Measurements from ENCODE around the gene LY6G5C. TPM values are rescaled to one million over a fixed set of nuclear protein-coding genes. Genes with fewer than 3 reads are reported as not detected.

Gene LY6G5C
- total RNA-seq, 1 experiment from 2014 or later, result 0.30 TPM

DNA sequence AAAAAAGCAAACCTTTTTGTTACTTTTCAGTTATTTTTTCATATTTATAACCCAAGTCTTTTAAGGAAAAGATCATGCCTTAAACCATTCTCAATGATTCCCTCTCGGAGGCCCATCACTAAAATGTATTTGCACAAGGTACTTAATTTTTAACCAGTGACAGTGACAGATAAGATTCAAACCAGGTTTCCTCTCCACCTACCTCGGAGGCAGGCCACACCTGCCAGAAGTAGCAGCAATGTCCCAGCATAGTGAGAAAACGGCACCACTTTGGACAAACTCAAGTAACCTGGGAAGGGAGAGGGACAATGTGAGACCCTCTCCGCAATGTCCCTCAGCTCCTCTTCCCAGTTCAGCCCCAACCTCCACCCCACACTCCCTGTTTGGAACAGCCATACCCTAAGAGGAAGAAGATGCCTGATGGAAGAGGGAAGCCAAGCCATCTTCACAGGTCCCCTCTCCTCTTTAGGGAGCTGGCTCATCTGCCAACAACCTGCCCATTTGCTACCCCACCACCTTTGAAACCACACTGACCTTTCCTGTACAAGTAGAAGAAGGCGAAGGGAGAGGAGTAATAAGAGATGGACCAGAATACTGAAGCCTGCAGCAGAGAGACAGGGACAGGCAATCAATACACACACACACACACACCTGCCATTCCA is 20.0 kb upstream of the LY6G5C start:
- no peak for DNase-seq (ENCODE audit: low read depth)
- in situ Hi-C loops (cut with HindIII; ENCODE audit: low pct_unique_long_range_greater_than_20kb, low sequenced_read_pairs), result no loop called here

DNA sequence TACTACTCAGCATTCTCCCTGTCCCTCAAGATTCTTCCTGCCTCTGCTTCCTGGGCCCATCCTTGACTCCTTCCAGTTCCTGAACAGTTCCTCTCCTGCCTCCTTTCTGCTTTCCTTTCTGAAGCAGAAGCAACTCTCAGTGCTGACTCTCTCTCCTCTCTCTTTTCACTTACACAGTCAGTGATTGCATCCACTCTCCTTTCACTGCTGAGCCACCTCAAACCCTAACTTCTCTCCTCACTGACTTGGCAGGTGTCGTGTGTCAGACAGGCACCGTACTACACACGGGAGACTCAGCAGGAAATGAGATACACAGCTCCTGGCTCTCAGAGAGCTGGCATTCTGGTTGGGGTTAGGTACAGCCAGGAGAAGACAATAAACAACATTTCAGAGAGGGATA is 16.7 kb upstream of the LY6G5C start:
- in situ Hi-C loops (cut with HindIII; ENCODE audit: low pct_unique_long_range_greater_than_20kb, low sequenced_read_pairs), result no loop called here
- DNase-seq (ENCODE audit: low read depth), result no peak

DNA sequence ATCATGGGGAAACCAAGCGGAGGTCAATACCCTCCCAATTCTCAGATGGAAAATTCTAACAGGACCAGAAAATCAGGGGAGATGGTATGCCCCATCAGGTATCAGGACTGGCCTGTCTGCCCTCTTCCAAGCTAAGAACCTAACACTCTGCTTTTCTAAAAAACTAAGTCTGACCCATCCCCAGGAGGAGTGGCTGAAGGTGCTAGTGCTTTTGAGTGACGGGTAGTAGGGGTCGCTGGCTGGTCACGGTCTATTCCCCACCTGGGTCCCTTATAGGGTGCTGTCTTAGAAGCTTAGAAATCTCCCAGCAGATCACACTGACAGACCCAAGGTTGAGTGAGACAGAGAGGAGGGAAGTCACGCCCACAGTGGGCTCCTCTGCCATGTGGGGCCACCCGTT is 12.7 kb upstream of the LY6G5C start:
- DNase-seq (ENCODE audit: low read depth), result no peak
- in situ Hi-C loops (cut with HindIII; ENCODE audit: low pct_unique_long_range_greater_than_20kb, low sequenced_read_pairs), result no loop called here

DNA sequence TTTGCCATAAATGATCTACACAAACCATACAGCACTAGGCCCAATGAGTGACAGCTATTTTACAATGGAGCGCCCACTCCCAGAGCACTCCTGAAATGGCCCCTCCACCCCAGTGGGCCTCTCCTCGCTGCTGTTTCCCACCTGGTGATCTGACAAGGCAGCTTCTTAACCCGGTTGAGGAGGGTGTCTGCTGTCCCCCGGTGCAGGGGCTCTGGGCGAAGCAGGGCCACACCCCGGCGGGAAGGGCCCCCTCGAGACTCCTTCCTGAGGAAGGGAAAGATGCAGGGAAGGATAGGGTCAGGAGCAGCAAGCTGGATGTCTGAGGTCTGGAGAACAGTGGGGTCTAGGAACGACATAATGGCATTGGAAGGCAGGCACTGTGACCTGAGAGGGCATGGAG is 12.0 kb upstream of the LY6G5C start:
- no peak for DNase-seq (ENCODE audit: low read depth)
- in situ Hi-C loops (cut with HindIII; ENCODE audit: low pct_unique_long_range_greater_than_20kb, low sequenced_read_pairs), result no loop called here

DNA sequence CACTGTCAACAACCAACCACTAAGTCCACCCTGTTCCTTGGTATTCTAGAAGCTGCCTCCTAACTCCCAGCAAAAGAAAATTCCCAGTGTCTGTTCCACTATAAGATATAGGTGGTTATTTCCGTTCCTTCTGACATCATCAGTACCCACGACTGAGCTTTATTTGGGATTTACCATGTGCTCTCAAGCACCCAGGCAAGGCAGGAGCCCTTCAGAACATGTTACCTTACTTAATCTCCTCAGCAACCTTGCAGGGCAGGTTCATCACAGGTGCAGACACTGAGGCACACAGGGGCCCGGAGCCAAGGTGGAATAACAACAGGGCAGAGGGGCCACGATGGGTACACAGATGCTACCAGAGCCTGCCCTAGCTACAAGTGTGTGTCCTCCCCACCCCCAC is 11.5 kb upstream of the LY6G5C start:
- in situ Hi-C loops (cut with HindIII; ENCODE audit: low pct_unique_long_range_greater_than_20kb, low sequenced_read_pairs), result no loop called here
- no peak for DNase-seq (ENCODE audit: low read depth)

DNA sequence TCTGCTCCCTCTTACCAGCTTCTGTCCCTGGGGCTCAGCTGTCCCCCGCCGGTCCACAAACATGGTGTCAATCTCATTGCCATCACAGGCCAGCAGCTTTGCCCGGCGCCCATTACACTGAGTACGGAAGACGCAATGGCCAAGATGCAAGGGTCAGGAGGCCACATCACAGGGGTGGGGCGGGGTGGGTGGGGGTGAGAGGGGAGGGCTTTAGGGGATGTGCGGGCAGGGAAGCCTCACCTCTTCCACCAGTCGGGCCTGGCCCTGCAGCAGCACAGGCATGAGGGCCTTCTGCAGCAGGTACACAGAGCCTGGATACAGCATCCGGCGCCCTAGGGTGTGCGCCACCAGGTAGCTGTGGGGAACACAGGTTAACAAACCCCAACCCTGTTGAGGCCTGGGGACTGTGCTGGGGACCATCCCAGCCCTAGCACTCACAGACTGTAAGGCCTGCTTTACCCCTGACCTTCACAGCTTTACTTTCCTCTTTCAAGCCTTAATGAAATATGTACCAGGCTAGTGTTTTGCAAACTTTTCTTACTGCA is 10.8 kb upstream of the LY6G5C start:
- in situ Hi-C loops (cut with HindIII; ENCODE audit: low pct_unique_long_range_greater_than_20kb, low sequenced_read_pairs), result no loop called here
- DNase-seq (ENCODE audit: low read depth), result no peak

DNA sequence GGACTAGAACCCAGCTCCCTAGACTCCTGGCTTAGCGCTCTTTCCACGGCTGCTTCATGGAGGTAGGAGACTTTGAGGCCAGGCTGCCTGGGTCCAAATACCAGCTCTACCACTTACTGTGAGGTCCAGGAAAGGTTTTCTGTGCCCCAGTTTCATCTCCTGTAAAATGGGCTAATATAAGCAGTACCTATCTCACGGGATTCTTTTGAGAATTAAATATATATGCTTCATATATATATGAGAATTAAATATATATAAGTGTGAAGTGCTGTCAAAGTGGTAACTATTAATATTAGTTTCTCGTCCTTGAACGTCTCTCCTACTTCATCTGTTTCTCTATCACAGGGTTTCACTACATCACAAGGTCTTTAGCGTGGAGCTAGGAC is 10.2 kb upstream of the LY6G5C start:
- in situ Hi-C loops (cut with HindIII; ENCODE audit: low pct_unique_long_range_greater_than_20kb, low sequenced_read_pairs), result no loop called here
- DNase-seq (ENCODE audit: low read depth), result no peak

DNA sequence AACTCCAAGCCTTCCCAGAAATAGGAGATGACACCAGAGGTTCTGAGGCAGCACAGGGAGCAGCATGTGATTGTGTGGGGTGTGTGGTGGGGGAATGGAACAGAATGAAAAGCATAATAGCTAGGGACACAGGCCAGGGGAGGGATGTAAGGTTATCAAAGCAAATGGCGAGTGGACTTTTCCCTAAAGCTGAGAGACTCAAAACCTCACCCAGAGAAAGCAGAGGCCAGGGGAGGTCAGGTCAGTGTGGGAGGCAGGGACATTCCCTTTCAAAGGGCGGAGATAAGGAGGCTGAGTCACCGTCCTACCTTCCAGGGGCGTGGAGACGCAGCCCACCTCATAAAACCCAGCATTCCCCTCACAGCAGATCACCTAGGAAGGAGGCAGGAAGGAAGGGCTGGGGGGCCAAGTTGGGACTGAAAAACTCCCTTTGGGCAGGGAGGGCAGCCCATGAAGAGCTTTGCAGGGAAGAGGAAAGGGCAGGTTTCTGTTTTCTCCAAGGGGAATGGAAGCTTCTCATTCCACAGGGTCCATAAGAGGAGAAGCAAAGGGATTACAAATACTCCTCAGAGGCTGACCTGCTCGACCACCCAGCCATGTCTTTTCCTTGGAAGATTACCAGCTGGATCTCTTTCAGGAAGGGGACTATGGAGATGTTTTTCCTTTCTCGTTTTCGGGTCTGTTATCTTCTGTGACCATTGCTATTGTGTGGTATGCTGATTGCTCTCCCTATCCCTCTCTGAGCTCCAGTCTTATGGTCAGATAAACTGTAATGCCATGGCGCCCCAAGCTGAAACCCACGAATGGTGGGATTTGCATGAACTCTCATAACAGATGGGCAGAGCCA is 9.6 kb upstream of the LY6G5C start:
- in situ Hi-C loops (cut with HindIII; ENCODE audit: low pct_unique_long_range_greater_than_20kb, low sequenced_read_pairs), result no loop called here
- no peak for DNase-seq (ENCODE audit: low read depth)

DNA sequence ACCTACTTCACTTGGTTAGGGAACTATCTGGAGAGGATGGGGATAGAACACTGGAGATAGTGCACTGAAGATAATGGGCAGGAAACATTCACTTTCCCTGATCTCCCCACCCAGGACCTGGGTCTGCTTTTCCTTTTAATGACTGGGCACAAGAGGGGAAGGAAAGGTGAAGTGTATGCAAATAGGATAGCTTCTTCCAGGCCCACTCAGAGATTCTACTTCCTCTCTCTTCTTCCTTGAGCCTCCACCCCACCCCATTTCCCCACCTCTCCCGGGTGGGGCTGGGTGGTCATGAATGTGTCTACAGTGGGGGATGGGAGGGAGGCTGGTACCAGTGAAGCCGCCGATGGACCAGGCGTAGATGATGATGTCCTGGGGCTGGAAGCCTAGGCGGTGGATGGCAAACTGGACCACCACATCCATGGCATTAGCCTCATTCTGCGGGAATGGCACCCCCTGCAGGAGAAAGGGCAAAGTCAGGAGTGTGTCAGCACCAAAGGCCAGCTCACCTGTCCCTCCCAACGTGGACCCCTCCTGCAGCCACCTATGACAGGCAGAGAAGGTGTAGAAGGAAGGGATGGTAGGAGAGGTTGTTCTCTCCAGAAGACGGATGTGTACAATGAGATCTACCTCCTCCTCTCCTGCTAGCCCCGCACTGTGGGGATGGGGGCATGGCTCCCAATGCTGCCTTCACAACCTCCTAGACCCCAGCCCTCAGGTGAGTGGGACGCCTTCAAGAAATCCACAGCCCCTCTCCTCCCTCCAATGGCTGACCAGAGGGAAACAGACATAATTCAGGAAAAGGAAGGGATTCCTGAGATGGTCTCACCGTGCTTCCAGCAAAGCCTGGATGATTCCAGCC is 8.6 kb upstream of the LY6G5C start:
- in situ Hi-C loops (cut with HindIII; ENCODE audit: low pct_unique_long_range_greater_than_20kb, low sequenced_read_pairs), result no loop called here
- DNase-seq (ENCODE audit: low read depth), result no peak

DNA sequence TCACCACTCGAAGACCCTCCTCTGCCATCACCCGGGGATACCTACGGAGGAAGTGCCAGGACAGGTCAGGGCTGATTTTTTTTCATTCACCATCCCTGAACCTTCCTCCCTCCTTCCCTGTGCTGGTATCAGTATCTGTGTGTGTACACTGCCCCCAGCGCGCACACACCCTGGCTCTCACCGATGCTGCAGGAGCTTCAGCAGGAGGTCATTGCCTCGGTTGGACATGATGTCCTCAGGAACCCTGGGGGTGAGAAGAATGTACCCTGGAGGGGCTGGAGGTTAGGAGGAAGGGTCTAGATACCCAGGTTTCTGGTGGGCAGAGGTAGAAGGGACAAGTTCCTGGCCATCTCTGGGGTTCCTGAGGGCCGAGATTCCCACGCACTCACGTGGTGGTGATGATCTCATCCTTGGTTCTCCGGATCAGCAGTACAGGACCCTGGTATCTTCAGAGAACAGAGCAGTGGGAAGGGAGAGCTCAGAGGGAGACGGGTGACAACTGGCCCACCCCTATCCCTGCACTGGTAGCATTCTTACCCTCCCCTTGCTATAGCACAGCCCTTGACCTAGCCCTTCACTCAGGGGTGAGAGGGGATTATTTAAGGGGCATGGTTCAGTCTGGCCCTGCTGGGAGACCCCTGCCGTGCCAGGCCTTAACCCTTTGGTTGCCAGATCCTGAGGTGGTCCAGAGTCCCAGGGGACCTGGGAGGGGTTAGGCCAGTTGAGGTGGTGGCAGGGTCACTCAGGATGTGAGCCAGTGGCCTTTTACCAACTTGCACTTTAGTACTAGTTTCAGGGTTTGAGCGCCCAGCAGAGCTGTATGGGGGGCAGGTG is 7.2 kb upstream of the LY6G5C start:
- no peak for DNase-seq (ENCODE audit: low read depth)
- in situ Hi-C loops (cut with HindIII; ENCODE audit: low pct_unique_long_range_greater_than_20kb, low sequenced_read_pairs), result no loop called here

DNA sequence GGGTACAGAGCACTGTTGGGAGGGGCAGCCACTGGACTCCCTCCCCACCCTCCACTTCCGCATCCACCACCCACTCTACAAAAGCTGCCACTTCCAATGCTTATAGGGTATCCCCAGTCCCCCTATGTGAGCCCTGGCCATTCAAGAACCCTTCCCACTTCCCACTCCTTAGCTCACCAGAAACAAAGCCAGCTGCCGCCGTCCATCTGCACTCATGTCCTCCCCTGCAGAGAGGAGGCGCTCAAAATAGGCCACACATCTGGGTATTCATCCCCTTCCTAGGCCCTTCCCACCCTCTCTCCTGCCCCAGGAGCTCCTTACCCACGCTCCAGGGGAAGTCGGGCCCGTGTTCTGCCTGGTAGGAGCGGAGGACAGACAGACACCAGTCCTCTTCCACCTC is 6.5 kb upstream of the LY6G5C start:
- no peak for DNase-seq (ENCODE audit: low read depth)
- in situ Hi-C loops (cut with HindIII; ENCODE audit: low pct_unique_long_range_greater_than_20kb, low sequenced_read_pairs), result no loop called here

DNA sequence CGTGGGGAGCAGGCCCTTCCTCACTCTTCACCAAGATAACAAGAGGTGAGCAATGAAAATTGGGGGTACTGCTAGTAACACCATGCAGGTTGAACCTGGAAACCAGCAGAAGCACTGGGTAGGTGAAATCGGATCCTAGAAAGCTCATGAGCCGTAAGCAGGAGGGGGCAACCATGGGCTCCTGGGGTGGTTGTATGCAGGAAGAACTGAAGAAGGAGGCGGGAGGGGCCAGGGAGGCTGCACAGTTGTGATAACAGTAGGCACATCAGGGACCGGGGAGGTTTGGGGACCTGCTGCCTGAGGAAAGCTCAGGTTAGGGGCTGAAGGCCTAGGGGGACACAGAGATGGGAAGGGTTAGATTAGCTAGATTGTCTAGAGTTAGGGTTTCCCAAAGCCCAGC is 5.6 kb upstream of the LY6G5C start:
- no peak for DNase-seq (ENCODE audit: low read depth)
- in situ Hi-C loops (cut with HindIII; ENCODE audit: low pct_unique_long_range_greater_than_20kb, low sequenced_read_pairs), result no loop called here

DNA sequence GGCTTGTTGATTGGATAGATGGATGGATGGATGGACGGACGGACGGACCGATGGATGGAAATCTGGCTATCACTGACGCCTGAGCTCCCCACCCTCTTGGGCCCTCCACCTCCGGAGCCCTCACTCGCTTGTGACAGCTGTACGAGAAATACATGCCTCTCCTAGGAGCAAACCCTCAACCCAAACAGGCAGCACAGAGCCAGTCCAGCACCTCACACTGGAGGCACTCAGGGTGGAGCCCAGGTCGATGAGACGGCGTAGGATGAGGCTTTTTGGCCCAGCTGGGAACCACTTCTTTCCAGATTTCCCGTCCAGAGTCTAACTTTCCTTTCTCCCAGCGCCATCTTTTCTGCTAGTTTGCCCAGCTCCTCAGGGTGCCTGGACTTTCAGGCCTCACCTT is 2.7 kb upstream of the LY6G5C start:
- in situ Hi-C loops (cut with HindIII; ENCODE audit: low pct_unique_long_range_greater_than_20kb, low sequenced_read_pairs), result no loop called here
- DNase-seq (ENCODE audit: low read depth), result no peak

DNA sequence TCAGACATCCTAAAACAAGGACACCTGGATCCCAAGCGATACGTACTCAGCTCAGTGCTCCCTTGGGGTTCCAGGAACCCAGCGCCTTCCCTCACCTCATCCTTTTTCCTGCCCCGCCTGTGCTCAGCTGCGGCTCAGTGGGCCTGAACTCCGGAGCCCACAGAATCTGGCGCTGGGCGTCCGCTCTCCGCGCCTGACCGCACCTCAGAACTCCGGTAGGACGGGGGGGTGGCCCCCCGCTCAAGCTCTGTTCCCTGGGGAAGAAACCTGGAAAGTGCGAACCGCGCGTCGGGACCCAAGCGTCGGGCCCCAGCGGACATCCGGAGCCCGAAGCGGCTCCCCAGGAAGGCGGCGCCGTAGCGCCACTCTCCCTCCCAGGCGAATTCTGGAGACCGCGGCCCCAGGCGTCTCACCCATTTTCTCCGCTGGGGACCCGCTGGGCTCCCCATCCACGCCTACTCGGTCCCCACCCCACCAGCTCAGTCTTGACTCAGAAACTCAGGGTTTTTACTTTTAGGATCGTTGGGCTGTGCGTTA is 336 bp upstream of the LY6G5C start:
- in situ Hi-C loops (cut with HindIII; ENCODE audit: low pct_unique_long_range_greater_than_20kb, low sequenced_read_pairs), result no loop called here
- no peak for DNase-seq (ENCODE audit: low read depth)

DNA sequence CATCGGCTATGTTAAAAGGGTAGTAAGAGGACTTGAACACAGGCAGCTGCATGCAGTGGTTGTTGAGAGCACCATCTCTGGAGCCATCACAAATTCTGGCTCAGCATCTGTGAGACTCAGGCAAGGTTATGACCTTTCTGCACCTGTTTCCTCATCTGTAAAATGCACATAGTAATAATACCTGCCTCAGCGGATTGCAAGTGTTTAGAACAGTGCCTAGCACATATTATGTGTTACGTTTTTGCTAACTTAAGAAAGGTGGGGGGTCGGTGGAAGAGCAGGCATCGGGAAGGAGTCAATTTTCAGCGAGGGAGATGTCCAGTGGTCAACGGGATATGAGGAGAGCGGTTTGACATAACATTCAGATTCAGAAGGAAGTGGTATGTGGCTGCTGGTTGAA is 2.9 kb downstream of the LY6G5C start:
- in situ Hi-C loops (cut with HindIII; ENCODE audit: low pct_unique_long_range_greater_than_20kb, low sequenced_read_pairs), result no loop called here
- no peak for DNase-seq (ENCODE audit: low read depth)

DNA sequence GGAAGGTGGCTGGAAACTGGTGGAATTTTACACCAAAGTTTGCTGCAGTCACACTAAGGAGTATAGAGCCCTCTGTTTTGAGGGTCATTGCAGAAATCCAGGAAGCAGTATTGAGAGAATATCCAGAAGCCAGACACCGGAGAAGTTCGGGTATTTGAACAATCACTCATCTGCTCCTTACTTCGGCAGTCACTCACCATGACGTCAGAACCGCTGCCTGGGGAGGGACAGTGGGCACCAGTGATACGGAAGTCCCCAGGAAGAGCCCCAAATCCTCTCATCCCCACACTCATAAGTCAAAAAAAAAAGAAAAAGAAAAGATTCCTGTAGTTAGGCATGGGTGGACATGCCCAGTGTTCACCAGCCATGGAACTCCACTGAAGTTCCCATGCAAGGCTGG is 4.0 kb downstream of the LY6G5C start:
- in situ Hi-C loops (cut with HindIII; ENCODE audit: low pct_unique_long_range_greater_than_20kb, low sequenced_read_pairs), result no loop called here
- DNase-seq (ENCODE audit: low read depth), result no peak

DNA sequence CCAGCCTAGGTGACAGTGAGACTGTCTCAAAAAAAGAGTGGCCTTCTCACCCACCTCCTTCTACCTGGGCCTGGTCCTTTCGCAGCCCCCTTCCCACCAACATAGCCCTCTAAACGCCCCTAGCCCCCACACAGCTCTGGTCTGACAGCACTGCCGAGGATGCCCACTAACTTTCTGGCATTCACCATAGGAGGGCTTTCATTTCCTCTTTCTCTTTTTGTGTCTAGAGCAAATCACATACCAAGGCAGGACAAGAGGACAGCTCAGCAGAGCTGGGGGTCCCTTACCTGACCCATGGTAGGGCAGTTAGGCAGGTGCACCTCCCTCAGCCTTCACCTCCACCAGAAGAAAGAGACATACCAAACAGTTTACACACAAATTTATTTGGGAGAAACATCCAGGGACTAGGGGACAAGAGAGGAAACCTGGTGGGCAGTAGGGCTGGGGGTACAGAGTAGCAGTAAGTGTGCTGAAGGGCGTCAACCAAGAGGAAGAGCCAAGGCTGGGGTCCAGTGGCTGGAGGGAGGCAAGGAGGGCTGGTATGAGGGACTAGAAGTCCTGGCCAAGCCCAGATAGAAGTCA is 4.5 kb downstream of the LY6G5C start:
- in situ Hi-C loops (cut with HindIII; ENCODE audit: low pct_unique_long_range_greater_than_20kb, low sequenced_read_pairs), result no loop called here
- no peak for DNase-seq (ENCODE audit: low read depth)

DNA sequence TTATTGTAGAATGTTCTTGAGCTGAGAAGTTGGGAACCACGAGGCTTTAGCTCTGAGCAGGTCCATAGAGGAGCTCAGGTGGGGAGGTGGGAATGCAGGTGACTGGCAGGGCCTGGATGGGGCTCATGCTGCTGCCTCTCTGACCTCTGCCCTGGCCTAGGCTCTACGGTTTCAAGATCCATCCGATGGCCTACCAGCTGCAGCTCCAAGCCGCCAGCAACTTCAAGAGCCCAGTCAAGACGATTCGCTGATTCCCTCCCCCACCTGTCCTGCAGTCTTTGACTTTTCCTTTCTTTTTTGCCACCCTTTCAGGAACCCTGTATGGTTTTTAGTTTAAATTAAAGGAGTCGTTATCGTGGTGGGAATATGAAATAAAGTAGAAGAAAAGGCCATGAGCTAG is 11.2 kb downstream of the LY6G5C start, which contains the start of gene LY6G5B:
TSS of gene LY6G5B (plus strand) at position 301 of the 400 bp plus-strand sequence. CDS start 975 bp downstream, outside the sequence.
- in situ Hi-C loops (cut with HindIII; ENCODE audit: low pct_unique_long_range_greater_than_20kb, low sequenced_read_pairs), result no loop called here
- DNase-seq (ENCODE audit: low read depth), result no peak
